ENCODE measurements around the gene C9orf50.

The C9orf50 gene

DNA sequence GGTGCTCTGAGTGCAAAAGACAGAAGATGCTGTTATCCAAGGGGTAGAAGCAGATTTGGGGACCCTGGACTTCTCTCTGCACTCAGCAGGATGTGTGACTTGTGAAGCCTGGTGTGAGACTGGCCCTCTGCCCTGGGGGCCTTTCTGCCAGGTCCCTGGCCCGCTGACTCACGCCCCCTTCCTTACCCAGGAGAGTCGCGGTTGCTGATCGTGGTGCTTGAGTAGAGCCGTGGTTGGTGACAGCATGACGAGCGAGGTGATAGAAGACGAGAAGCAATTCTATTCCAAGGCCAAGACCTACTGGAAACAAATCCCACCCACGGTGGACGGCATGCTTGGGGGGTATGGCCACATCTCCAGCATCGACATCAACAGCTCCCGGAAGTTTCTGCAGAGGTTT is 11.6 kb upstream of the C9orf50 start:
- in situ Hi-C loops (cut with MboI; ENCODE audit: low sequenced_read_pairs): no loop called here

DNA sequence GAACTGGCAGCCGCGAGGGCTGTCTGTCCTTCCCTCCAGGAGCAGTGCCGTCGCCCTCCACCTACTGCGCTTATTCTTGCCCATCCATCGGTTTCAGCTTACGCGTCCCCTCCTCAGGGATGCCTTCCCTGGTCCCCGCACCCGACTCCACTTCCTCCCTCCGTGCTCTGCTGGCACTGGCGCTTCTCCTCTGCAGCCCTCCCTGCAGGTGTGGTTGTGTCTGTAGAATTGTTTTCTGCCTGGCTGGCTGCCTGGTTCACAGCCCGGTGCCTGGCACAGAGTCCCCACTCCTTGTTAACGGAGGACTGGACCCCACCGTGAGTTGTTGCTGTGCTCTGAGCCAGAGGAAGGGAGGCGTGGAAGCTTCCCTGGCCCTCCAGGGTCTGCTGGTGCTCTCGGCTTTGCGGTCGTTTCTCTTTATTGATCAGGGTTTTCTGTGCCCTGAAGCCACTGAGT is 10.8 kb upstream of the C9orf50 start:
- in situ Hi-C loops (cut with MboI; ENCODE audit: low sequenced_read_pairs): no loop called here

DNA sequence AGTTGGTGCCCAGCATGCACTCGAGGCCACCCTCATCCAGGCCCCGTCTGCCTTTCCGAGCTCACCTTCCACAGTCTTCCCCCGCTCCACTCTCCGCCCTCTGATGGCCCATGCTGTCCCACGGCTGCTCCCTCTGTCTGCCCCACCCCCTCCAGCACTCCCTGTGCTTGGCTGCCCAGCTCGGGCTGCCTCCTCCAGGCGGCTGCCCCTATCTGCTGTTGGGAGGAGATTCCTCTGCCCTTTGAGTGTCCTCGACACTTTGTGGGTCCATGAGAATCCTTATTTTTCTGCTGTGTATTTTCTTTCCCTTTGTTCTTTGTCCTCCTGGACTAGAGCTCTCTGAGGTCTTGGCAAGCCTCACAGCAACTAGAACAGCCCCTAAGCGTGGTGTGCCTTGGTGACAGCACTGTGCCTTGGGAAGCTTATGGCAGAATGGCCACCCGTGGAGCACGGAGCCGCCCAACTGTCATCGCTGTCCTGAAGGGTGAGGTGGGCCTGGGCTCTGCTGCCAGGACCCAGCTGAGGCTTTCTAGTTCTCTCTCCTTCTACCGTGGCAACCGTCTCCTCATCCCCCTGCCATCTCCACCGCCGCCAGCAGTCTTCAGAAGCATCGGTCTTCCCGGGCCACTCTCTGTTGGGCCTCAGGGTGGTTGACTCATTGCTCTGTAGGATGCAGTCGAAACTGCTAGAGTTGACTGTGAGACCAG is 10.2 kb upstream of the C9orf50 start:
- in situ Hi-C loops (cut with MboI; ENCODE audit: low sequenced_read_pairs): no loop called here

DNA sequence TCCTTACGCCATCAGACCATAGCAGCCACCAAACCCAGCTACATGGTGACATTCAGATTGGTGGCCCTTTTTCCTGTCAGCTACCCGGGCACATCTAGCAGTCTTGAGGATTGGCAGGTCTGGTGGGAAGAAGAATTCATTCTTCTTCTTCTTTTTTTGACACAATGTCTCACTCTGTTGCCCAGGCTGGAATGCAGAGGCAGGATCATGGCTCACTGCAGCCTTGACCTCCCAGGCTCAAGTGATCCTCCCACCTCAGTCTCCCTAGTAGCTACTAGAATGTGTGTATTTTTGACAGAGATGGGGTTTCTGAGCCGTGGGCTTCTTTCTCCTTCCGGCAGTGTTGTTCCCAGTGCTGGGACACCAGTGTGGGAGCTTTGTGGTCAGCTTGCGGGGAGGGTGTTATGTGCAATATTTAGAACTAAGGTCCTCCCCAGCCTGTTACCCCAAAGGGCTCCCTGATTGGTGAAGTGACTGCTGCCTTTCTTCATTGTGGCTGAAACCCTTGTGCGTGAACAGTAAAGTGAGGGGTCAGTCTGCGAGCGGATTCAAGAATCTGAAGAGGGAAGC is 8.4 kb upstream of the C9orf50 start:
- in situ Hi-C loops (cut with MboI; ENCODE audit: low sequenced_read_pairs): no loop called here

DNA sequence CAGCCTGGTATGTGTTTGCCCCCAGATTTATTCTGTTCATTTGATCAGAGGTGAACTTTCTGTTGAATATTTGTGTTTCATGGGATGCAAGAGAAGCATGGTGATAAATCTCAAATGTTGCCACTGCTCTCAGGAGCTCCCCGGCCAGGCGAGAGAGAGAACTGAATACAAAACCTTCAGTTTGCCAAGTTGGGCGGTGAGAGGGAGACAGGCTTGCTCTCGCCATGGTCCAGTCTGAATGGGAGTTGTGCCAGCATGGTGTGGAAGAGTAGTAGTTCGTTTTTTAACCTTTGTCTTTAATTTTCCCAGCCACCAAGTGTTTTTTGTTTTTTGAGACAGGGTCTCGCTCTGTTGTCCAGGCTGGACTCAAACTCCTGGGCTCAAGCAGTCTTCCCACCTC is 7.8 kb upstream of the C9orf50 start:
- in situ Hi-C loops (cut with MboI; ENCODE audit: low sequenced_read_pairs): no loop called here

DNA sequence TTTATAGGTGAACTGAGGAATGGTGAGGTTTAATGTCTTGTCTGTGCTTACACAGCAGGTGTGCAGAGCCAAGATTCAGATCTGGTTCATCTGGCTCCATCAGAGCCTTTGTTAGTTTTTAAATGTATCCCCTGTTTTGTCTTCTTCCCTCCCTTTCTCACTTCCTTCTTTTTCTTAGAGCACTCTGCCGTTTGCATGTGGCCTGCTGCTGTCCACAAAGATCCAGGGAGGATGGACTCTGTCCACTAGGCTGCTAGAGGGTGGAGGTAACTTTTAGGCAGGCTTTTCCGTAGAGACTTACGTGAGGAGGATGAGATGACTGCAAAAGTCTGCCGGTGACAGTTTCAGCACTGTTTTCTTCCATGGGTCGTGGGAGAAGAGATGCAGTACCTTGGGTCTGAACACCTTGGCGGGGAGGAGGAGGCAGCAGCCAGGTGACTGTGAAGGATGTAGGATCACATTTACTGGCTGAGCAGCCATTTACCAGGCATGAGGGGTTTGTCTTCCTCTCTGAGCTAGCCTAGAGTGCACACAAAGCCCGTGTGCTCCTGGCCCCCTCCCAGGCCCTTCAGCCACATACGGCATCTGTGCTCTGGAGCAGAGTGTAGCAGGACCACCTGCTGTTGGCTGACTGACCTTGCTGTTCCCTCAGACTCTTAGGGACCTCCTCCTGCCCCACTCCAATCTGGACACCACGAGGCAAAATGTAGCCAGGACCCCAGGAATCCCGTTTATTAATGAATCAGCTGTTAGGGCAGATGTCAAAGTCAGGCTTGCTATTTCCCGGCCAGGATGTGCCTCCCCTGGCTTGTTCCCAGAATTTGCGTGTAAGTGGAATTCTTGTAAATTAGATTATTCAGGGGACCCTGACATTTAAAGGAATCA is 6.9 kb upstream of the C9orf50 start:
- in situ Hi-C loops (cut with MboI; ENCODE audit: low sequenced_read_pairs): no loop called here

DNA sequence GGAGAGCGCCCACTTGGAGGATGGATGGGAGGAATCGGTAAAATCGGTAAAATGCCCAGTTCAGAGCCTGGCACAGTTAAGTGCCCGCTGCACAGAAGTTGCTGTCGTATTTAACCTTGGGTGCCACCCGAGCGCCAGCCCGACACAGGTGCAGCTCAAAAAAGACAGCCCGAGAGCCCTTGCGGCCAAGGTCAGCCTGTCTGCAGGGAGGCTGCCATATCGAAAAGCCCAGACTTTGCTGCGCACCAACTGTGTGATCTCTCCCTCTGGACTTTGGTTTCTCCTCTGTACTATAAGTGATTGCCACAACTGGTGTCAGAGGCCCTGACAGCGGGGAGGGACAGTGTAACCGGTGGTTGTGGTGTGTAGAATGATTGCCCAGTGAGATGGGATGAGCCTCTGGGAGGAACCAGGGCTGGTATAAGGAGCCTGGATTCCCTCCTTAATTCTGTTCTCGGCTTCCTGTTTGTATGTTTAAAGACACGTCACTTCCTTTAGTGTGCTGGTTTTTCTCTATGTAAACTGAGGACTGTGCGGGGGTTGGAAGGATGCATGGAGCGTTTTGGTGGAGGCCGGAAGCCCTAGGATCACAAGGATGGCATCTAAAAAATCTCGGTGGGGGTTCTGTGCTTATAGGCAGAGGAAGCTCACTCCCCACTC is 5.9 kb upstream of the C9orf50 start:
- in situ Hi-C loops (cut with MboI; ENCODE audit: low sequenced_read_pairs): no loop called here

DNA sequence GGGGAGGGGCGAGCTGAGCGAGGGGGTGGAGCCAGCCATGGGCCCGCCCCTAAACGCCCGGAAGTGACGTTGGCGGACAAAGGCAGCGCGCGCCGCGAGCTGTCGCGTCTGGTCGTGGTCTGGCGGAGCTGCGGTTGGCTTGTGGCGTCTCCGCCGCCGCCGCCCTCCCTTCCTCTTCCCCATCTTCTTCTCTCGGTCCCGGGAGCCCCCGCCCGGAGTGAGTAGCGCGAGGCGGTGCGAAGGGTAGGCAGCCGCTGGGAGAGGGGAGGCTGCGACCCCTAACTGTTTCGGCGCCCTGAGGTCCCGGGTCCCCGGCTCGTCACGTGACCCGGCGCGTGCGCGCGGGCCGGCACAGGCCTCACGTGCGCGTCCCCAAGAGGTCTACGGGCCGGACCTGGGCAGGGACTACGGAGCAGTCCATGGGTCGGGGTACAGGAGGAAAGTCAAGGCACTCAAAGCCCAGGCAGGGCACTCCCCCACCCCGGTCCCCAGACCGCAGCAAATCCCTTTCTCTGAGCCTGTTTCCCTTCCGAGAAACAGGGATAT is 5.3 kb upstream of the C9orf50 start, which contains the start of gene NTMT1:
Gene NTMT1, plus strand, starts transcription at position 85 of the 546 bp plus-strand sequence. CDS start 6,541 bp downstream, outside the sequence.
- in situ Hi-C loops (cut with MboI; ENCODE audit: low sequenced_read_pairs): no loop called here

DNA sequence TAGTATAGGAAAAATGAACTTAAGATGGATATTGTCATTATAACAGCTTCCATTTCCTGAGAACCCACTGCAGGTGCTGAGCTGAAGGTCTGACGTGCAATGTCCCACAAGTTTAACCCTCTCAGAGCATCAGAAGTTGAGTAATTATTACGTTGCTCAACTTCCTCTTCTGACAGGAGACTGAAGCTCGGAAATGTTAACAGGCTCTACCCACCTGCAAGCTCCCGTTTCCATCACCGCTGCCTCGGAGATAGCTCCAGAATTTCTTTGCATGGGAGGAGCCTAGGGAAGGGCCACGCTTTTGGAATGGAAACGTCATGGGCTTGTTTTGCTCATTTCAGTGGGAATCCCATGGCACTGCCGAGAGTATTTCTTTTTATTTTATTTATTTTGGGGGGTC is 4.0 kb upstream of the C9orf50 start:
- in situ Hi-C loops (cut with MboI; ENCODE audit: low sequenced_read_pairs): loop anchor here (25.0 kb wide), 1 partner anchor 788 kb away; the partner anchor contains the start of gene SPOUT1

DNA sequence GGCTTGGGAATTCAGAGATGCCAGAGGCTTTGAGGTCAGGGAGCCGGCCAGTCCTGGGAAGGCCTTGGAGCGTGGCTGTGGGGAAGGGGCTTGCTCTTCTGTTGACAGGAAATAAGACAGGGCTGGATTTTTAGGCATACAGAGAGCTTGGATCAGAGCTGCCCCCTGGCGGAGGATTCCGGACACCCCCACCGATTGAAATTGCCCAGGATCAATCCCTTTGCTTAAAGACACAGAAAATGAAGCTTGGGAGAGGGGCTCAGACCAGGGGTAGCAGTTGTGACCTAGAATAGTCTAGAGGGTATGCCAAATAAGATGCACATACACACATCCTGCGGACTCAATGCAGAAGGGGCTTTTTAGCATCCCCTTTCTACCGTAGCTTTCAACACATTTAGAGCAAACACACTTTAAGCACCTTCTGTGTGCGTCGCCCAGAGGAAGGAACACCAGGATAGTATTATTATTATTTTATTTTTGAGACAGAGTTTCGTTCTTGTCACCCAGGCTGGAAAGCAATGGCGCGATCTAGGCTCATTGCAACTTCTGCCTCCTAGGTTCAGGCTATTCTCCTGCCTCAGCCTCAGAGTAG is 3.4 kb upstream of the C9orf50 start:
- in situ Hi-C loops (cut with MboI; ENCODE audit: low sequenced_read_pairs): loop anchor here (25.0 kb wide), 1 partner anchor 787 kb away; the partner anchor contains the start of gene SPOUT1

DNA sequence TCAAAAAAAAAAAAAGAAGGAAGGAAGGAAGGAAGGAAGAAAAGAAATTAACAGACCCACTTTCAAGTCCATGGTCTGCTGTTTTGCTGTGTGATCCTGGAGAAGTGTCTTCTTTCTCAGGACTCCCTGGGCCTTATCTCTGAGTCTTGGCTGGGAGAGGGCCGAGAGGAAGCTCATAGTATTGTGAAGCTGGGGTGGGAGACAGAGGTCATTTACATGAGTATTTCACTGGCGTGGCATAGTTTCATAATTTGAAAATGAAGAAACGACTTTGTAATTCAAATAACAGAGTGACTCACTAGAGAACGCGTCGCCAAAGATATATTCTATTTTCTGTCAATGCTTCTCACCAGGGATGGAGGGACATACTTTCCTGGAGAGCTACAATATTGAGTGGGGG is 2.4 kb upstream of the C9orf50 start:
- in situ Hi-C loops (cut with MboI; ENCODE audit: low sequenced_read_pairs): loop anchor here (25.0 kb wide), 1 partner anchor 786 kb away; the partner anchor contains the start of gene SPOUT1

DNA sequence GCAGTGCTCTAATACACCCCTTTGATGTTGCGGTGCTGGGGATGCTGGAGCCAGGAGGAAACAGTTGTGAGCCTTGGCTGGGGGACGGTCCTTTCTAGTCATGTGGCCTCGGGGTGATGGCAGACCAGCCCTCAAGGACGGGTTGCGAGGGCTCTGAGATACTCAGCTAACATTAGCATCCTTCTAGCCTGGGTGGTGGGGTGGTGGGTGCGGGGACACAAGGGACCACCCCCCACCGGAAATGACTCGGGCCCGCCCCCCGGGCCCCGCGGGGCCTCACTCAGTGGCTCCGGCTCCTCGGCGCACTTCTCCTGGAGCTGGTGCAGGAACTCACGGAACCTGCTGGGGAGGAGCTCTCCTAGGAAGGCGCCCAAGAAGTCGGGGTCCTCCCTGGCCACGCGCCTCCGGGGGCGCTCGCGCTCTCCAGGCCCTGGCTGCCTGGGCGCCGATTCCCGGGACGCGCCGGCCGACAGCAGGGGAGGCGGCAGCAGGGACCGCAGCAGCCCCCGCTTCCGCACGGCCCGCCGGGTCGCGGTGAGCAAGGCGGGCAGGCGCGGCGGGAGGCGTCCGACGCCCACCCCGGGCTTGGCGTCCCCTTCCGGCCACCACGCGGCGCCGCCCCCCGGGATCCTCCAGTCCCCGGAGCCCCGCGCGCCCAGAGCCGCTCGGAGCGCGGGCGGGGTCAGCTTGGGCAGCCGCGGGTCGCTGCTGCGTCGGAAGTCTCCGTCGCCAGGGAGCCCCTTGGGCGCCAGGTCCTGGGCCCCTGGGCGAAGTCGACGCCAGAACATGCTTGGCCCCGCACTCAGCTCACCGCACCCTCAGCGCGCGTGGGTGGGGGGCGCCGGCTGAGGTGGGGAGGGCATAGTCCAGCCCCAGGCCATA is 873 bp downstream of the C9orf50 start:
- in situ Hi-C loops (cut with MboI; ENCODE audit: low sequenced_read_pairs): loop anchor here (10.0 to 25.0 kb wide), 2 partner anchors 485 to 783 kb away; partner anchors contain the start of gene SPOUT1

DNA sequence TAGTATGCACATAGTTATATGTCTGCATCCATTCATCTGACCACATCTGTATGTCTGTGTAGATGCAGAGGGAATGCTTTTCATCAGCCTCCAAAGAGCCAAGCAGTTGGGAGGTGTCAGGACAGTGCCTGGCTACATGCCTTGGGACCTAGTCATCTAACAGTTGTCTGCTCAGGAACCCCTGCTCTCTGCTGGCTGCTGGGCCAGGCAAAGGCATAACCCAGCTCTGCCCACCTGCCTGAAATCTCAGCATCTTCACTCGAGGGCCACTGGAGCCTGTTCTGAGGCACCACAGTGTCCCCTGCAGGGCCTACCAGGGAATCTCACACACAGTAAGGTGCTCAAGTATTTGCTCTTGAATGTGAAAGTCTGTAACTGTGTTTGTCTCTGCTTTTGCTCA is 3.7 kb downstream of the C9orf50 start:
- in situ Hi-C loops (cut with MboI; ENCODE audit: low sequenced_read_pairs): loop anchor here (10.0 to 25.0 kb wide), 2 partner anchors 482 to 780 kb away; partner anchors contain the start of gene SPOUT1

DNA sequence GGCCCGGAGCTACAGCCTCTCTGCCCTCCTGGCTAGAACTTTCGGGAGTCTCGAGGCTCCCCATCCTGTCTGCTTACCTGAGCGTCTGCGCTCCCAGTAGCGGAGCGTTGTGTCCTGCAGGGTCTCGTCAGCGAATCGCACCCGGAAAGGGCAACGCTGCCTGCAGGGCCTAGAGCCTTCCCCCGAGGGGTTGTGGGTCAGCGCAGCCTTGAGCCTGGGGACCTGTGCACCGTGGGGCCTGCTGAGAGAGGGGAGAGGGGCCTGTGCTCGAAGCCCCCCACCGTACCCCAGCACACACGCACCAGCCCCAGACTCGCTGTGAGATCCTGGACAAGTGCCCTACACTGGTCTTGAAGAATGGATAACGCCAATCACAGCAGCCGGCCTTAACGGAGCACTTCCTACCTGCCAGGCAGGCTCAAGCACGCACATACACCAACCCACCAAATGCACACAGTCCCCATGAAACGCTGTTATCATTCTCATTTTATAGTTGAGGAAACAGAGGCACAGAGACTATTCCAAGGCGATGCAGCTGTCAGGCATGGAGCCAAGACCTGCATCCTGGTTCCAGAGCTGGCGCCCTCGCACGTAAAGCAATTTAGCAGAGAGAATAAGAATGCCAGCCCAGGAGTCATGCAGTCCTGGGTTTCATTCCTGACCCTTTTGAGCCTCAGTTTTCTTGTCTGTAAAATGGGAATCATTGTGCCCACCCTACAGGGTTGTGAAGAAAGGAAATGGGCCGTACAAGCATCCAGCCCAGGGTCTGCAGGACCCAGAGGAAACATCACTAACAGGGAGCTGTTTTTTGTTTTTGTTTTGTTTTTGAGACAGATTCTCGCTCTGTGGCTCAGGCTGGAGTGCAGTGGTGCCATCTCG is 5.3 kb downstream of the C9orf50 start:
- in situ Hi-C loops (cut with MboI; ENCODE audit: low sequenced_read_pairs): loop anchor here (10.0 to 25.0 kb wide), 2 partner anchors 481 to 778 kb away; partner anchors contain the start of gene SPOUT1

DNA sequence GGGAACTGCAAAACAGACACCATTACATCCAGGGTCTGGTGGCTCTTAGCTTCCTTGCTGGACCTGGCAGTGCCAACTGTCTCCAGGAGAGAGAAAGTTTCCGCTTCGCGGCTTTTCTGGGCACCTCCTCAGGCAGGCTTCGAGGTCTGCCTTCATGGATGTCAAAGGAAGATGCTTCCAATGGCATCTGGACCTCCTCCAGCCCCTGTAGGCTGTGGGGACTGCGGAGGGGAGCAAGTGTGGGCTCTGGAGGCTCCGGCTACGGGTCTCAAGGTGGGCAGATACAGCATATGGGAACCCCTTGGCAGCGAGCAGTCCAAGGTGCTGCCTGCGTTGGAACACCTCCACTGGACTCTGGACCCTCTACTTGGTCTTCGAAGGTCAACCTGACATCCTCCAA is 6.0 kb downstream of the C9orf50 start:
- in situ Hi-C loops (cut with MboI; ENCODE audit: low sequenced_read_pairs): loop anchor here (10.0 to 25.0 kb wide), 2 partner anchors 480 to 778 kb away; partner anchors contain the start of gene SPOUT1

DNA sequence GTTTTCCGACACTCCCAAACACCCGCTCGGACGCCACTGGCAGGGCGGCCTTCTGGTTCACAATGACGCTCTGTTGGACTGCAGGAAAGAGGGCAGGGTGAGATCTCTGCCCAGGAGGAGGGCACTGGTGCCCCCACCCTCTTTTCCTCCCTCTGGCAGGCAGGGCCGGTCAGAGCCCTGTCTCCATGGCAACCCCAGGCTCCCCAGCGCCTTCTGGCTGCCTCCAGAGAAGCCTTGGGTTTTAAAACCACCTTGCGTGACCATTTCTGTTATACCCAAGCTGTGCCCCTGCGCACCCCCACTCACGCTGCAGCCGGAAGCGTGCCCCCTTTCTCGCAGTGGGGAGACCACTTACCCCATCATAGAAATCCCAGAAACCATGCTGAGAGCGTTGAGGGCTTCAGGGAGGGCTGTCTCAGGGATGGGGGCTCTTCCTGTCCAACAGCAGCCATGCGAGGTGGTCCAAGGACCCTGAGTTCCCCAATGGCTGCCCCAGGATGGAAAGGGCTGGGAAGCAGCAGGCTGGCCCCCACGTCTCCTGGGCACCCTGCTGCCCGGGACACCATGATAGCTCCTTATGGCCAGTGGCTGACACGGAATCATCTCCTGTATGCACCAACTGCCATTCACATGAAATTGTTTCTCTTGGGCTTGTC is 7.3 kb downstream of the C9orf50 start:
- in situ Hi-C loops (cut with MboI; ENCODE audit: low sequenced_read_pairs): loop anchor here (10.0 to 25.0 kb wide), 2 partner anchors 479 to 776 kb away; partner anchors contain the start of gene SPOUT1

All from HL-60/S4 treated with retinoic acid at 250 ng/mL for 4 days and 3 days (cell line).